PC-9 (cell line): Measurements from ENCODE around the gene LMAN1L. TPM values are rescaled to one million over a fixed set of nuclear protein-coding genes. Genes with fewer than 3 reads are reported as not detected.

Experiments used
- BruUV-seq: library from RNA; stranded (reverse); fragments of 400-500 nt; replicated peaks from 2 replicates; lab custom pipeline; 2021; lab: Mats Ljungman, UMichigan
- CTCF ChIA-PET: fragments of 300-600 bp; sonication (Branson Sonifier 250); formaldehyde crosslinking; loops from one replicate; lab custom pipeline; 2022; ENCODE audit warnings: antibody characterized with exemption; lab: Charles Lee
- POLR2A ChIA-PET: fragments of 300-600 bp; sonication (Branson Sonifier 250); formaldehyde crosslinking; loops from one replicate; lab custom pipeline; 2022; ENCODE audit warnings: antibody characterized with exemption; ENCODE audit not compliant: unreplicated experiment; lab: Charles Lee
- DNase-seq, 2 experiments: peaks; one replicate each; pipeline versions ENCODE4 v3.0.0 to v3.0.0-alpha.2; 2015 to 2022; ENCODE audit warnings: mixed read lengths in 1 of 2
- H2AFZ ChIP-seq: fragments of 200-600 bp; sonication (generic); 2 replicates; pipeline ENCODE4 v1.8.1; 2017; ENCODE audit warnings: antibody characterized with exemption
- H3F3A ChIP-seq: fragments of 200-600 bp; sonication (generic); 2 replicates; pipeline ENCODE4 v1.8.1; 2017; ENCODE audit warnings: antibody characterized with exemption, mild to moderate bottlenecking, low read depth; ENCODE audit not compliant: insufficient read depth
- H3K27ac ChIP-seq: fragments of 200-600 bp; sonication (generic); 2 replicates; pipeline ENCODE4 v1.6.1; 2016; ENCODE audit warnings: mixed run types
- H3K27me3 ChIP-seq: fragments of 200-600 bp; sonication (generic); 2 replicates; pipeline ENCODE4 v1.6.1; 2016; ENCODE audit warnings: low read depth, mixed run types; ENCODE audit not compliant: insufficient read depth
- H3K36me3 ChIP-seq: fragments of 200-600 bp; sonication (generic); 2 replicates; pipeline ENCODE4 v1.6.1; 2016; ENCODE audit warnings: low read depth, mixed run types
- H3K4me1 ChIP-seq: fragments of 200-600 bp; sonication (generic); replicated peaks from 2 replicates; pipeline ENCODE4 v1.6.1; 2016; ENCODE audit warnings: mixed run types; ENCODE audit not compliant: insufficient read depth
- H3K4me2 ChIP-seq: fragments of 200-600 bp; sonication (generic); 2 replicates; pipeline ENCODE4 v1.6.1; 2017; ENCODE audit warnings: mixed run types
- H3K4me3 ChIP-seq: fragments of 200-600 bp; sonication (generic); 2 replicates; pipeline ENCODE4 v1.6.1; 2016; ENCODE audit warnings: mixed run types
- H3K79me2 ChIP-seq: fragments of 200-600 bp; sonication (generic); 2 replicates; pipeline ENCODE4 v1.6.1; 2017; ENCODE audit warnings: low read depth, mixed run types
- H3K9me2 ChIP-seq: fragments of 200-600 bp; sonication (generic); 2 replicates; pipeline ENCODE4 v1.8.1; 2017; ENCODE audit warnings: mild to moderate bottlenecking; ENCODE audit not compliant: insufficient read depth
- H3K9me3 ChIP-seq: fragments of 200-600 bp; sonication (generic); 2 replicates; pipeline ENCODE4 v1.8.1; 2016; ENCODE audit warnings: low read depth; ENCODE audit not compliant: insufficient read depth
- H4K20me1 ChIP-seq: fragments of 200-600 bp; sonication (generic); 2 replicates; pipeline ENCODE4 v1.8.1; 2017; ENCODE audit not compliant: insufficient read depth
- EZH2 ChIP-seq: fragments of 200-600 bp; sonication (generic); IDR thresholded peaks from 2 replicates; pipeline ENCODE4 v1.8.0; 2017; ENCODE audit warnings: antibody characterized with exemption, low read depth
- intact Hi-C: fragments of 100-400 bp; cut with micrococcal nuclease; formaldehyde crosslinking; loops from one replicate; pipeline ENCODE4 v1.10.0; 2022; ENCODE audit not compliant: unreplicated experiment
- total RNA-seq: library from RNA; stranded (reverse); gene quantifications from 2 replicates; pipeline ENCODE4 v1.2.3, GENCODE V29; 2021
- TF ChIP-seq, protein P1 (sequence below): fragments of 200-600 bp; sonication (generic); conservative IDR thresholded peaks from 2 replicates; pipeline ENCODE4 v1.6.1; 2017; ENCODE audit warnings: mixed run types, antibody characterized with exemption, mild to moderate bottlenecking, moderate library complexity

The LMAN1L gene
- total RNA-seq, 1 experiment from 2014 or later = not detected

- no peaks in the 10 kb centered on the region for H3K9me2 ChIP-seq
- no peaks in the 10 kb centered on the region for H3K27me3 ChIP-seq
- H3F3A ChIP-seq = peaks cover 18% of the 10 kb centered on the region
- no peak overlapping the region for H3K4me3 ChIP-seq
- ChIA-PET CTCF (interaction anchor here (0.5 to 0.6 kb wide), 3 partner anchors 14 to 838 kb away, joined by 3 to 4 read pairs (median 3); no protein-coding TSS in a partner anchor), POLR2A (no interaction called here)
- no peak overlapping the region for H3K4me2 ChIP-seq
- no peak for DNase-seq
- no peaks in the 10 kb centered on the region for H3K79me2 ChIP-seq
- H3K27ac ChIP-seq = no peak overlapping the region
- no peaks in the 10 kb centered on the region for H3K36me3 ChIP-seq
- TF ChIP-seq, protein P1, sequence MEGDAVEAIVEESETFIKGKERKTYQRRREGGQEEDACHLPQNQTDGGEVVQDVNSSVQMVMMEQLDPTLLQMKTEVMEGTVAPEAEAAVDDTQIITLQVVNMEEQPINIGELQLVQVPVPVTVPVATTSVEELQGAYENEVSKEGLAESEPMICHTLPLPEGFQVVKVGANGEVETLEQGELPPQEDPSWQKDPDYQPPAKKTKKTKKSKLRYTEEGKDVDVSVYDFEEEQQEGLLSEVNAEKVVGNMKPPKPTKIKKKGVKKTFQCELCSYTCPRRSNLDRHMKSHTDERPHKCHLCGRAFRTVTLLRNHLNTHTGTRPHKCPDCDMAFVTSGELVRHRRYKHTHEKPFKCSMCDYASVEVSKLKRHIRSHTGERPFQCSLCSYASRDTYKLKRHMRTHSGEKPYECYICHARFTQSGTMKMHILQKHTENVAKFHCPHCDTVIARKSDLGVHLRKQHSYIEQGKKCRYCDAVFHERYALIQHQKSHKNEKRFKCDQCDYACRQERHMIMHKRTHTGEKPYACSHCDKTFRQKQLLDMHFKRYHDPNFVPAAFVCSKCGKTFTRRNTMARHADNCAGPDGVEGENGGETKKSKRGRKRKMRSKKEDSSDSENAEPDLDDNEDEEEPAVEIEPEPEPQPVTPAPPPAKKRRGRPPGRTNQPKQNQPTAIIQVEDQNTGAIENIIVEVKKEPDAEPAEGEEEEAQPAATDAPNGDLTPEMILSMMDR = no peak
- no peak for TF ChIP-seq EZH2
- intact Hi-C loops = no loop called here
- peaks cover 26% of the 10 kb centered on the region for H3K4me1 ChIP-seq
- no TSS peak for BruUV-seq
- no peaks in the 10 kb centered on the region for H3K9me3 ChIP-seq
- H2AFZ ChIP-seq = no peak overlapping the region
- H4K20me1 ChIP-seq = no peaks in the 10 kb centered on the region
Observed at GRCh38 chr15:74821790-74822158, 9.1 kb downstream of the LMAN1L start.

DNA sequence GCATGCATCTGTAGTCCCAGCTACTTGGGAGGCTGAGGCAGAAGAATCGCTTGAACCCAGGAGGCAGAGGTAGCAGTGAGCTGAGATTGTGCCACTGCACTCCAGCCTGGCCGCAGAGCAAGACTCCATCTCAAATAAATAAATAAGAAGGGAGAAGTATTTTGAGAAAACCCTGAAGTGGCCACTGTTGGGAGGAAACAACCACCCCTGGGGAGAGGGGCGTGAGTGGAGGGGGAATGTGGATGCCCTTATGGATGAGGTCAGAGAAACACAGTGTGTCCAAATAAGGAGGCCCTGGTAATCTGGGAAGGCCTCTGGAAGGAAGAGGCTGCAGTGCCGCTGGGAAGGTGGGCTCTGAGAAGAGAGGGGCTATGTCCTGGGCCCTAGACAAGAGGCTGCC lies 9.6 kb downstream of the LMAN1L start:
- ChIA-PET POLR2A (no interaction called here), CTCF (interaction anchor here (0.6 kb wide), 1 partner anchor 838 kb away, joined by 3 read pairs; no protein-coding TSS in a partner anchor)
- Histone ChIP-seq H3K27me3 (no peaks in the 10 kb centered on the region), H3K36me3 (no peaks in the 10 kb centered on the region), H4K20me1 (no peaks in the 10 kb centered on the region), H3K9me2 (no peaks in the 10 kb centered on the region), H3K4me2 (no peak overlapping the region), H3K4me3 (no peak overlapping the region), H3F3A (peaks cover 13% of the 10 kb centered on the region), H3K79me2 (no peaks in the 10 kb centered on the region), H3K27ac (no peak overlapping the region), H2AFZ (no peak overlapping the region), H3K9me3 (no peaks in the 10 kb centered on the region), H3K4me1 (peaks cover 21% of the 10 kb centered on the region)
- no peak for TF ChIP-seq EZH2
- TF ChIP-seq, protein P1 = no peak
- no TSS peak for BruUV-seq
- DNase-seq = no peak
- intact Hi-C loops = no loop called here

DNA sequence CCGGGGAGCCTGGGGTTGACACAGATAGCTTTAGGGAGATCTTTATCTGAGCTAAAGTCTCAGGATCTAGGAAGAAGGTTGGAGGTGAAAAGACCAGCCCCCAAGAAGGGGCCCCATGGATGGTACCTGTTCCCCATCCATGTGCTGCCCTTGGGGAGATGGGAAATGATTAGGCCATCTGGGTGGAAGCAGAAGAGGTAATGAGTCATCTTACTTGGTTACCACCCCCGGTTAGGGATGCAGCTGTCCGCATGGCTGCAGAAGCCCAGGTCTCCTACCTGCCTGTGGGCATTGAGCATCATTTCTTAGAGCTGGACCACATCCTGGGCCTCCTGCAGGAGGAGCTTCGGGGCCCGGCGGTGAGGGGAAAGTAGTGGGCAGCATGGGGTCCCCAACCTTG lies 10.7 kb downstream of the LMAN1L start:
- H3K27ac ChIP-seq = no peak overlapping the region
- no peaks in the 10 kb centered on the region for H3K9me3 ChIP-seq
- H3K4me3 ChIP-seq = no peak overlapping the region
- H3F3A ChIP-seq = peaks cover 2% of the 10 kb centered on the region
- ChIA-PET POLR2A (no interaction called here), CTCF (no interaction called here)
- no peaks in the 10 kb centered on the region for H4K20me1 ChIP-seq
- intact Hi-C loops = no loop called here
- H3K79me2 ChIP-seq = no peaks in the 10 kb centered on the region
- no peaks in the 10 kb centered on the region for H3K36me3 ChIP-seq
- H3K4me2 ChIP-seq = no peak overlapping the region
- no peaks in the 10 kb centered on the region for H3K27me3 ChIP-seq
- H2AFZ ChIP-seq = no peak overlapping the region
- no peak for TF ChIP-seq EZH2
- TF ChIP-seq, protein P1 = no peak
- DNase-seq = no peak
- no peaks in the 10 kb centered on the region for H3K9me2 ChIP-seq
- peaks cover 10% of the 10 kb centered on the region for H3K4me1 ChIP-seq
- no TSS peak for BruUV-seq
